ENCODE results near the gene OR2L5.

DNA sequence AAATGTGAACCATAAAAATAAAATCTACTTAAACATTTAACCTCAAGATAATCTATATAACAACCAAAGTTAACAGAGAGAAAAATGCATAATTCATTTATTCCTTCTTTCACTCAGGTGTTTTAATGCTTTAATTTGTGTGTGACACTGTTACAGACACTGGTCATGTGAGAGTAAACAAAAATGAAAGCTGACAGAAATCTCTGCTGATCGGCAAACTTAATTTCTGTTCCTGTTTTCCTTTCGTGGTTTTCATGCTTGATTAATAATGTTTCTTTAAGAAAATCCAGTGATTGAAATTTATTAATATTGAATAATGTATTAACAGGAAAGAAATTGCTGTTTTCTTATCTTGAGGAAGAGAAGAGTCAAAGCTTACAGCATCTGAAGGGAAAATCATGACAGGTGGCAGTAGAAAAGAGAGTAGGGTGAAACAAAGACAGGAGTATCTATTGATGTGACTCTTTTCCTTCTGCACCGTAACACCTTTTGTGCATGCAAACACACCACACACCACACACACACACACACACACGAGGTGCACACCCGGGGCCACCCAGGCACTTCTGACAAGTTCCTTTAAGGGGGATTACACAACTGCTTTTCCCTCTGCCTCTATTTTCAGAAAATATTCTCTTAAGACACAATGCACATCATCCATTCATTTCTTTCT is 46.8 kb upstream of the OR2L5 start:
- TF ChIP-seq POLR2A (IDR thresholded peaks at IDR 0.05): no peak
- TF ChIP-seq, protein P1, sequence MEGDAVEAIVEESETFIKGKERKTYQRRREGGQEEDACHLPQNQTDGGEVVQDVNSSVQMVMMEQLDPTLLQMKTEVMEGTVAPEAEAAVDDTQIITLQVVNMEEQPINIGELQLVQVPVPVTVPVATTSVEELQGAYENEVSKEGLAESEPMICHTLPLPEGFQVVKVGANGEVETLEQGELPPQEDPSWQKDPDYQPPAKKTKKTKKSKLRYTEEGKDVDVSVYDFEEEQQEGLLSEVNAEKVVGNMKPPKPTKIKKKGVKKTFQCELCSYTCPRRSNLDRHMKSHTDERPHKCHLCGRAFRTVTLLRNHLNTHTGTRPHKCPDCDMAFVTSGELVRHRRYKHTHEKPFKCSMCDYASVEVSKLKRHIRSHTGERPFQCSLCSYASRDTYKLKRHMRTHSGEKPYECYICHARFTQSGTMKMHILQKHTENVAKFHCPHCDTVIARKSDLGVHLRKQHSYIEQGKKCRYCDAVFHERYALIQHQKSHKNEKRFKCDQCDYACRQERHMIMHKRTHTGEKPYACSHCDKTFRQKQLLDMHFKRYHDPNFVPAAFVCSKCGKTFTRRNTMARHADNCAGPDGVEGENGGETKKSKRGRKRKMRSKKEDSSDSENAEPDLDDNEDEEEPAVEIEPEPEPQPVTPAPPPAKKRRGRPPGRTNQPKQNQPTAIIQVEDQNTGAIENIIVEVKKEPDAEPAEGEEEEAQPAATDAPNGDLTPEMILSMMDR (IDR thresholded peaks at IDR 0.05): no peak
